ENCODE results near the gene TDRD12.

The TDRD12 gene

DNA sequence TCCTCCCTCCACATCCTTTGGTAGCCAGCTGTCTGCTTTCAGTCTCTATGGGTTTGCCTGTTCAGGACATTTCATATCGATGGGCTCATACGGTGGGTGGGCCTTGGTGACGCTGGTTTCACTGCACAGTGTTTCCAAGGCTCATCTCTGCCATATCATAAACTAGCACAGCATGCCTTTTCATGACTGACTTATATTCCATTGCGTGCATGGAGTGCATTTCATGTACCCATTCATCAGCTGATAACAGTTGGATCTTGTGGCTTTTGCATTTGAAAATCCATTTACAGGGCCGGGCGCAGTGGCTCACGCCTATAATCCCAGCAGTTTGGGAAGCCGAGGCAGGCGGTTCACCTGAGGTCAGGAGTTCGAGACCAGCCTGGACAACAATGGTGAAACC is 69.9 kb downstream of the TDRD12 start:
- no peak overlapping the region for H3K4me3 ChIP-seq (ENCODE audit: low read depth, low read length)
- POLR2A ChIA-PET: no interaction called here
- no peak for DNase-seq (ENCODE audit: low read depth, low spot score)
- CTCF ChIA-PET: interaction anchor here (1.1 kb wide), 1 partner anchor 187 kb away, joined by 3 read pairs; no protein-coding TSS in a partner anchor
- no peak for TF ChIP-seq CTCF (IDR thresholded peaks at IDR 0.05; ENCODE audit: insufficient read depth, low read length, missing control alignments)

- DNase-seq (ENCODE audit: low read depth, low spot score): no peak
- ChIA-PET CTCF (no interaction called here), POLR2A (no interaction called here)
- no peak for TF ChIP-seq CTCF (IDR thresholded peaks at IDR 0.05; ENCODE audit: insufficient read depth, low read length, missing control alignments)
- H3K4me3 ChIP-seq (ENCODE audit: low read depth, low read length): no peak overlapping the region
Measured at GRCh38 chr19:32798201-32798600, 78.6 kb downstream of the TDRD12 start.

GRCh38 chr19:32800191-32800590 is 80.6 kb downstream of the TDRD12 start:
- CTCF ChIA-PET: no interaction called here

DNA sequence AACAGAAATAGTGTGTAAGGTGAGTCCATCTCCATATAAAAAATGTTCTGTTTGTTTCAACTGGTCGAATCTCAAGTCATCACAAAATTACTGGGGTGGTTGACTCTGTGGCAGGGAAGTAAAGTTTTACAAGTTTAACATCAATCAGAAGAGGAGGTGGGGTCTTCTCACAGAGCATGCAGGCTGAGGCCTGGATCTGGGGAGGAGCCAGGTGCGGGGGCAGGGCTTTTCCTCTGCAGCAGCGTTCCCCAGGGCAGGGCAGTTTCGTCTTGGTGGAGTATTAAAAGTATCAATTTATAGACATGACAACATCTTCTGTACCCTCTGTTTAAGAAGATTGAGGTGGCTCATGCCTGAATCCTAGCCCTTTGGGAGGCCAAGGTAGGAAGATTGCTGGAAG is 81.2 kb downstream of the TDRD12 start:
- ChIA-PET POLR2A (no interaction called here), CTCF (no interaction called here)
- DNase-seq (ENCODE audit: low read depth, low spot score): no peak
- H3K4me3 ChIP-seq (ENCODE audit: low read depth, low read length): no peak overlapping the region
- no peak for TF ChIP-seq CTCF (IDR thresholded peaks at IDR 0.05; ENCODE audit: insufficient read depth, low read length, missing control alignments)

More at GRCh38 chr19:32800191-32800590, 80.6 kb downstream of the TDRD12 start:
- H3K4me3 ChIP-seq (ENCODE audit: low read depth, low read length): no peak overlapping the region
- POLR2A ChIA-PET: no interaction called here
- no peak for DNase-seq (ENCODE audit: low read depth, low spot score)
- TF ChIP-seq CTCF (IDR thresholded peaks at IDR 0.05; ENCODE audit: insufficient read depth, low read length, missing control alignments): no peak

DNA sequence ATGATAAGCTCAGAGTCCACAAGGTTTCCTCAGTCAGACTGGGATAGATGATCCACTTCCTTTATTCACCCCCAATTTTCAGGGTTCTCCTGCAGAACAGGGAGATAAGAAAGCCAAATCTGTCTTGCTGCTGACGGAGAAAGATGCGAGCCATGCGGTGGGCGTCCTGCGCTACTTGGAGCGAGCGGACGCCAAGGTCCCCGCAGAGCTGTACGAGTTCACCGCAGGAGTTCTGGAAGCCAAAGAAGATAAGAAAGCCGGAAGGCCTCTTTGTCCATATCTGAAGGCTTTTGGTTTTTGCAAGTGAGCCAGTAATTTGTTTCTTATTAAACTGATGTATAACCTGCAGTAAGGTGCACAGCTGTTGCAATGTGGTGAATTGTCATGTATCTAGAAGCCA is 83.3 kb downstream of the TDRD12 start:
- ChIA-PET CTCF (no interaction called here), POLR2A (no interaction called here)
- no peak overlapping the region for H3K4me3 ChIP-seq (ENCODE audit: low read depth, low read length)
- DNase-seq (ENCODE audit: low read depth, low spot score): no peak
- TF ChIP-seq CTCF (IDR thresholded peaks at IDR 0.05; ENCODE audit: insufficient read depth, low read length, missing control alignments): no peak

DNA sequence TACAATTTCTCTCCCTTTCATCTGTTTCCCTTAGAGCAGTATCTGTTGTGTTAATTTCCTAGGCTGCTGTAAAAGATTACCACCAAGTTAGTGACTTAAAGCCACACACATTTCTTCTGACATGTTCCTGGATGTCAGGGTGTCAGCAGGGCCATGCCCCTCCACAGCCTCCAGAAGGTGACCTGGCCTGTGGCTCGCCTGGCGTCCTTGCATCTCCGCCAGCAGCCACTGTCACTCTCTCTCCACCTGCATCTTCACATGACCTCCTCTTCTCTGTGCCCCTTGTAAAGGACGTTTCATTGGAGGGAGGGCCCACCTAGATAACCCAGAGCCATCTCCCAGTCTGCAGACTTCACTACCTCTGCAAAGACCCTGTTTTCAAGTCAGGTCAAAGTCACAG is 88.7 kb downstream of the TDRD12 start:
- no peak for DNase-seq (ENCODE audit: low read depth, low spot score)
- ChIA-PET CTCF (no interaction called here), POLR2A (no interaction called here)
- no peak overlapping the region for H3K4me3 ChIP-seq (ENCODE audit: low read depth, low read length)
- no peak for TF ChIP-seq CTCF (IDR thresholded peaks at IDR 0.05; ENCODE audit: insufficient read depth, low read length, missing control alignments)

Data from AG04449 (cell line).